HG03575 (cell line): Measurements from ENCODE around the gene CCM2L.

Experiments used
- ATAC-seq: cut with Tn5 transposase; IDR thresholded peaks from one replicate; pipeline ENCODE4 v1.9.1; 2021; ENCODE audit not compliant: unreplicated experiment, insufficient number of reproducible peaks, low FRiP score; ENCODE audit errors: extremely low read depth

CCM2L gene

GRCh38 chr20:32010101-32010500 is at the start of gene CCM2L:
Gene CCM2L (plus strand): TSS chr20:32010438. CDS start chr20:32010455, 17 bp downstream.
- ATAC-seq: no peak

DNA sequence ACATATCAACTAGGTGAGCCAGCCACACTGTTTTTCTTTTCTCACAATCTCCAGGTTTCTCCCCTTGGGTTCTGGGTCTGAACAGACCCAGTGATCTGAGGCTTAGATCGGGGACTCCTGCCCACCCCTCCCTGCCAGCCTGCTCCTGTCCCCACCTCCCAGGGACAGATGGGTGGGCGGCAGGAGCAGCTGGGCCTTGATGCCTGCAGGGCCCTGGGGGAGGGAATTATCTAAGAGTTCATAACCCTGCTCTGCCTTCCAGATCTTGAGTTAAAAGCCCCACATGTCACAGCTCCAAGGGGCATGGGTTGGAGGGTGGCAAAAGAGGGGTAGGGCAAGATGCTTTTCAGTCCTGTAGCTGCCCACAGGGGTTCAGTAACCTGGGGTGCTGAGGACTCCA is 47.5 kb upstream of the CCM2L start:
- no peak for ATAC-seq

DNA sequence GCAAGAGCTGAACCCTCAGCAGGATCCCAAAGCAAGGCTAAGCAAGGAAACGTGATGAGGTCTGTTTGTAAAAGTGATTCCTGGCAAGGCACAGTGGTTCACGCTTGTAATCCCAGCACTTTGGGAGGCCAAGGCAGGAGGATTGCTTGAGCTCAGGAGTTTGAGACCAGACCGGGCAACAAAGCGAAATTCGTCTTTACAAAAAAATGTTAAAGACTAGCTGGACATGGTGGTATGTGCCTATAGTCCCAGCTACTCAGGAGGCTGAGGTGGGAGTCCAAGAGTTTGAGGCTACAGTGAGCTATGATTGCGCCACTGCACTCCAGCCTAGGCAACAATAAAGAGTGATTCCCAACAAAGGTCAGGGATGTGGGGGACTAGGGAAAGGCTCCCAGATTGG is 46.3 kb upstream of the CCM2L start:
- ATAC-seq: no peak

DNA sequence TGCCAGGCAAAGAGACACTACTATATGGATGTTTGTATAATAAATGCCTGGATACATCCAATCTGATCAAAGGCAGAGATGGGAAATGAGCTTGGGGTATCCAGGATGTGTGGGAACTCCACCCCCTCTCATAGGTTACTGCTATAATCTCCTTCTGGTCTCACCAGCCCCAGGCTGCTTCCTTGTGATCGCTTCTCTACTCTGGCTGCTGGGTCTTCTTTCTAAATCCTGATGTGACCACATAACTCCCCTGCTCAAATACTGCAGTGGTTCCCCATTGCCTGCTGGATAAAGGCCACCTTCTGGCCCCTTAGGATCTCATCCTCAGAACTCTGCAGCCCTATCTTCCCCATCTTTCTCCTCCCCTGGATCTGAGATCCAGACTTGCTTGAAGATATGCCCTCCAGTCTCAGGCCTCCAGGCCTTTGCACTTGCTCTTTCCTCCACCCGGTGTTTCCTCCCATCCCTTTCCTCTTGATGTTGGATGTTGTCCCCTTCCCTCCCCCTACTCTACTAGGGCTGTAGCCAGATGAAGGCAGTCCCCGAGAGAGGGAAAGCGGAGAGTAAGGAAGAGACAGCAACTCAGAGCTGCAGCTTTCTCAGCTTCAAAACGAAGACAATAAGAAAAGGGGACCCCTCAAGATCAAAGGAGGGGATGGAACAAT is 43.1 kb upstream of the CCM2L start:
- ATAC-seq: no peak

- no peak for ATAC-seq
Measured at GRCh38 chr20:31967830-31968249, 42.4 kb upstream of the CCM2L start, which contains the start of gene XKR7. Gene XKR7 (plus strand): TSS chr20:31968151. CDS start chr20:31968176, 25 bp downstream.

- ATAC-seq: no peak
Measured at GRCh38 chr20:31968291-31969126, 41.7 kb upstream of the CCM2L start.

DNA sequence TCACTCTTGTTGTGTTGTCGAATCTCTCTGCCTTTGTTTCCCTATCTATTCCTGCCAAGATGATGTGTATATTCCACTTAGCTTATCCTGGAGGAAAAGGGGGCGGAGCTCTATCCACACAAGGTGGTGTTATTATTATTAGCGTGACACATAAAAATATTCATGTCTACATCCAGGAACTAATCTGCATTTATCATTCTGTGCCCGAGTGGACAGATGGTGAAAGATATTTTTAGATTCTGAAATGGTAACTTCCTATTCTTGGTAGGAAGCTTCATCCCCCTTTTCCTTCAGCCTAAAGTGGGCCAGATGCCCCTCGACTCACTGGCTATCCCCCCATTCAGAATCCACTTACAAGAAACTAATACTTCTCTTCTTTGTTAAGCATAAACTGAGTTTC is 40.2 kb upstream of the CCM2L start:
- ATAC-seq: no peak

- no peak for ATAC-seq
Measured at GRCh38 chr20:31972471-31973021, 37.7 kb upstream of the CCM2L start.

- no peak for ATAC-seq
Measured at GRCh38 chr20:31974296-31974695, 35.9 kb upstream of the CCM2L start.

GRCh38 chr20:31974951-31975487 is 35.2 kb upstream of the CCM2L start:
- no peak for ATAC-seq

GRCh38 chr20:31975874-31976273 is 34.4 kb upstream of the CCM2L start:
- ATAC-seq: no peak

DNA sequence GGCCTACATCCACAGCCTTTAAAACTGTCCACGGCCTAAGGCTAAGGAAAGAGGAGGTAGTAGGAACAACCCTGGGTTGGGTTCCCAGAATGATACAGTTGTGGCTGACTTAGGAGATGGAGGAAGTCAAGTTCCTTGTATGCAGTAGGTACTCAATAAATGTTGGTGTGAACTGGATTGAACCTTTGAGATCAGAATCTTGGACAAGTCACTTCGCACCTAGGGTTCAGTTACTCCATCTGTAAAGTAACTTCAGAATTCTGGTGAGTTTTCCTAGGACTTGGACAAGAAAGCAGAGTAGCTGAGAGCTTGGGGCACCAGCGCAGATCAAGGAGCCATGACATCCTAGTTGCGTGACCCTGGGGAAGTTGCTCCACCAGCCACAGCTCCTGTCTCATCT is 33.2 kb upstream of the CCM2L start:
- no peak for ATAC-seq

GRCh38 chr20:31979713-31980426 is 30.4 kb upstream of the CCM2L start:
- no peak for ATAC-seq

DNA sequence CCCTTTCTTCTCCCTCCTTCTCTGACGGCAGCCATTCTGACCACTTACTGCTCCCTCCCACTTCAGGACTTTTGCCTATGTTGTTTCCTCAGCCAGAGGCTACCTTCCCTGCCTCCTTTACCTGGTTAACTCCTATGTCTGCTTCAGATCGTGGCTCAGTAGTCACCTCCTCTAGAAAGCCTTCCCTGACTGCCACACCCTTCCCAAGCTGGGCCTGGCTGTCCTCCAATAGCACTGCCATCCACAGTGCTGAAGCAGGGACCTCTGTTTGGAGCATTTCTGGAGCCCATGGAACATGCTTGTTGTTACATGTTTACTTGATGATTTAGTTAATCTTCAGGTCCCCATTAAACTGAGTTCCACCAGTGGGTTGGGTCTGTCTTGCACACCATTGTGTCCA is 28.5 kb upstream of the CCM2L start:
- no peak for ATAC-seq

GRCh38 chr20:31984981-31985471 is 25.2 kb upstream of the CCM2L start:
- ATAC-seq: no peak

GRCh38 chr20:31987744-31988143 is 22.5 kb upstream of the CCM2L start:
- no peak for ATAC-seq

DNA sequence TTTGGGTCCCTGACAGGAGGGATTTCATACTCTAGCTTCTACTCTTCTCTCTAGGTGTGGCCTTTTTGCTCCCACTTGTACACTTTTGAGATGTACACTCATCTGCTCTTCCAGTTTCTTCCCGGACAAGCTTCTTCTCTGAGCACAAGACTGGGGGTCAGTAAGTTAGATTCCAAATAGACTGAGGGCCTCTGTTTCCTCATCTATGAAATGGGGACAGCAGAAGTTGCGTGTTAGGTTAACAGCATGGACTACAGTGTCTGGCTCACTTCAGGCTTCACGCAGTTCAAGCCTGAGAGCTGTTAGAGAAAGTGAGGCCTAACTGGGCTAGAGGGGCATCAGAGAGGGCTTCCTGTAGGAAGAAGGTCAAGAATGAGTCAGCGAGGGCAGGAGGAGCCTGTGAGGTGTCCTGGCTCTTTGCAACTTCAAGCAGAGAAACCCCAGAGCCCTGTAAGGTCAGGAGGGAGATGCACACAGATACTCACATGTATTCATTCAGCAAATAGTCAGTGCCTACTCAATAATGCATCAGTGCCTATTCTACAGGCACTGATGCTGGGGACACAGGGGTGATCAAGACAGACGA is 21.7 kb upstream of the CCM2L start:
- no peak for ATAC-seq

DNA sequence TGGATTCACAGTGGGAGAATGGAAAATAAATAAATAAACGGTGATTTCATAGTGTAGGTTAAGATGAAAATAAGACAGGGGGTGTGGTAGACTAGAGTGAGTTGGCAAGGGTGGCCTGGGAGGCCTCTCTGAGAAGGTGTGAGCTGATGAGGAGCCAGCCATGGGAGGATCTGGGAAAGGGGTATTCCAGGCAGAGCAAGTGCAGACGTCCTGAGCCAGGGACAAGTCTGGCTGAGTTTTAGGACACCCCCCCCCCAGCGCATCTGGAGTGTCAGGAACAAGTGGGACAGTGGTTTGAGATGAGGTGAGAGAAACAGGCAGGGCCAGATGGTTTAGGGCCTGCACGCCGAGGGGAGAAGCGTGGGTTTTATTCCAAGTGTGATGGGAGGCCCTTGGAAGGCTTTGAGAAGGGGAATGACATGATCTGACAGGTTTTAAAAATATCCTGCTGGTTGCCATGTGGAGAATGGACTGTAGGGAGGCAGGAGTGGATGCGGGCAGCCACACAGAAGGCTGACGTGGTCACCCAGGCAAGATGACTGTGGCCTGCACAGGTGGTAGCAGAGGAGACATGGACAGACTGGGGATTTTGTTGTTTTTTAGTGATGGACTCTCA is 21.1 kb upstream of the CCM2L start:
- ATAC-seq: no peak
